ENCODE measurements around the gene ZNF335. TPM values are rescaled to one million over a fixed set of nuclear protein-coding genes. Genes with fewer than 3 reads are reported as not detected.

ZNF335 gene
- polyA plus RNA-seq, 1 experiment = 9.9 TPM

DNA sequence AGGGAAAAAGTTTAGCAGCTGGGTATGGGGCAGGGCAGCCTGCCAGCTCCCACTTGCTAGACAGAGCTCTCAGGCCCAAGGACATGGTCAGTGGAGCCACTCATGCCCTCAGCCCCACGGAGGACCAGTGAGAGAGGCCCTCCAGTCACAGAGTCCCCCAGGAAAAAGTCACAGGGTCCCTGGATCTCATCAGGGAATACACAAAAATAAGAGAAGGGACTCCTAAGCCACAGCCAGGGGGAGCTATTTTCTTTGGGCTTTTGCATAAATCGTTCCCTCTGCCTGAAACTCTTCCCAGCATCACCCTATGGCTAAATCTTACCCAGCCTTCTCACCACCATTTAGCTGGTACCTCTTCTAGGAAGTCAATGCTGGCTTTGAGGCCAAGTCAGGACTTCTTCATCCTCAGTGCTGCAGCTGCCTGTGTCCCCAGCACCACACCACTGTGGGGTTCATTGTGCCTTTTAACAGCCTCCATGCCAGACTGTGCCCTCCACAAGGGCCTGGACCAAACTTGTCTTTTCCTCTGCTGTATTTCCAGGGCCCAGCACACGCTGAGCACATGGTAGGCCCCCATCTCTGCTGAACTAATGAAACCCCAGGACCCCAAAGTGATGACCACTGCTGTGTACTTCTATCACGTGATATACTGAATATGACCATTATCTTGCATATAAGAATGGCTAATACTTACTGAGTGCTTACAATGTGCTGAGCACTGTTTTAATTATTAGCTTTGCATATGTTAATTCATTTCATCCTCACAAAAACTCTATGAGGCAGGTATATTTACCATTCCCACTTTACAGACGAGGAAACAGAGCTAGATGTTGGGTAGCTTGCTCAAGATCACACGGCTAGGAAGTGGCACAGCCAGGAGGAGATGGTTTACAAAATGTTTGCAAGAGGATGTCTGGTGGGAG is 2.0 kb downstream of the ZNF335 start:
- POLR2A ChIA-PET = interaction anchor here (0.5 kb wide), 1 partner anchor 621 kb away, joined by 5 read pairs; the partner anchor contains the start of gene SDC4
- TF ChIP-seq, protein P1, sequence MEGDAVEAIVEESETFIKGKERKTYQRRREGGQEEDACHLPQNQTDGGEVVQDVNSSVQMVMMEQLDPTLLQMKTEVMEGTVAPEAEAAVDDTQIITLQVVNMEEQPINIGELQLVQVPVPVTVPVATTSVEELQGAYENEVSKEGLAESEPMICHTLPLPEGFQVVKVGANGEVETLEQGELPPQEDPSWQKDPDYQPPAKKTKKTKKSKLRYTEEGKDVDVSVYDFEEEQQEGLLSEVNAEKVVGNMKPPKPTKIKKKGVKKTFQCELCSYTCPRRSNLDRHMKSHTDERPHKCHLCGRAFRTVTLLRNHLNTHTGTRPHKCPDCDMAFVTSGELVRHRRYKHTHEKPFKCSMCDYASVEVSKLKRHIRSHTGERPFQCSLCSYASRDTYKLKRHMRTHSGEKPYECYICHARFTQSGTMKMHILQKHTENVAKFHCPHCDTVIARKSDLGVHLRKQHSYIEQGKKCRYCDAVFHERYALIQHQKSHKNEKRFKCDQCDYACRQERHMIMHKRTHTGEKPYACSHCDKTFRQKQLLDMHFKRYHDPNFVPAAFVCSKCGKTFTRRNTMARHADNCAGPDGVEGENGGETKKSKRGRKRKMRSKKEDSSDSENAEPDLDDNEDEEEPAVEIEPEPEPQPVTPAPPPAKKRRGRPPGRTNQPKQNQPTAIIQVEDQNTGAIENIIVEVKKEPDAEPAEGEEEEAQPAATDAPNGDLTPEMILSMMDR (IDR thresholded peaks at IDR 0.05; ENCODE audit: insufficient read depth, low read depth, low read length) = peak; percentile 72
- CTCF ChIA-PET = interaction anchor here (0.6 to 7.1 kb wide), 34 partner anchors 10 to 392 kb away, joined by 3 to 64 read pairs (median 4); partner anchors contain the start of genes CTSA, NEURL2, PCIF1 and UBE2C

DNA sequence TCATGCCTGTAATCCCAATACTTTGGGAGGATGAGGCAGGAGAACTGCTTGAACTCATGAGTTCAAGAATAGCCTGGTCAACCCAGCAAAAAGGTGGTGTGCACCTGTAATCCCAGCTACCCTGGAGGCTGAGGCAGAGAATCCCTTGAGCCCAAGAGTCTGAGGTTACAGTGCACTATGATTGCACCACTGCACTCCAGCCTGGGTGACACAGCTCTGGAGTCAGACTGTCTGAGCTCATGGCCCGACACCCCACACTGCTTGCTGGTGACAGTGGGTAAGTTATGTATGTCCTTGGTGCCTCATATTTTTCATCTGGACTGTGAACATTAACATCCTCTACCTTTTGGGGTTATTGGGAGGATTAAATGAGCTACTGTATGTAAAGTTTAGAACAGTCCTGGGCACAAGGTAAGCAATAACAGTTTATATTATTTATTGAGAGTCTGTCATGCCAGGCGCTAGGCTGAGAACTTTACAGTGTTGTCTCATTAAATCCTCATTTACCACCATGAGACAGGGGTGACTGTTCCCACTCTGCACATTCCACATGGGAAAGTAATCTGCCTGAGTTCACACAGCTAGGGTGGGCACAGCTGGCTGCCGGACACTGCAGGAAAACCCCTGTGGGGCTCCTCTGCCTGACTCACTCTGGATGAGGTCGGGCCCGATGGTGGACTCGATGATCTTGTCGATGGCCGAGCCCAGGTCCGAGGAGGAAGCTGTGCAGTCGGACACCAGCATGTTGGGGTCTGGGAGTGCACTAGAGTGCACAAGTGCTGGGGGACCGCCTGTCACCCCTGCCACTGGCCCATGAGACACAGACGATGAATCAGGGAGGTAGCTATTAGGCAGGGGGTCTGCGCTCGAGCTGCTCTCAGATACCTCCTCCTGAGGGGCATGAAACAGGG is 2.9 kb downstream of the ZNF335 start:
- TF ChIP-seq, protein P1 (IDR thresholded peaks at IDR 0.05; ENCODE audit: insufficient read depth, low read depth, low read length) = no peak
- peaks cover 27% of the 10 kb centered on the region for H3K36me3 ChIP-seq (ENCODE audit: control insufficient read depth, insufficient read depth, low read length)
- no peak overlapping the region for H3K4me3 ChIP-seq (ENCODE audit: low read depth, low read length)
- CTCF ChIA-PET = interaction anchor here (0.6 to 7.1 kb wide), 31 partner anchors 9 to 189 kb away, joined by 3 to 64 read pairs (median 5); partner anchors contain the start of genes CTSA, NEURL2, PCIF1 and UBE2C
- no peak for DNase-seq (ENCODE audit: low read depth)
- POLR2A ChIA-PET = interaction anchor here (0.5 kb wide), 1 partner anchor 621 kb away, joined by 5 read pairs; the partner anchor contains the start of gene SDC4
- H3K27me3 ChIP-seq (ENCODE audit: control insufficient read depth, insufficient read depth, low read length) = no peaks in the 10 kb centered on the region

More for the DNA sequence above, 2.0 kb downstream of the ZNF335 start:
- H3K27me3 ChIP-seq (ENCODE audit: control insufficient read depth, insufficient read depth, low read length) = no peaks in the 10 kb centered on the region
- peaks cover 25% of the 10 kb centered on the region for H3K36me3 ChIP-seq (ENCODE audit: control insufficient read depth, insufficient read depth, low read length)
- no peak for DNase-seq (ENCODE audit: low read depth)
- peak overlapping the region; percentile 90 for H3K4me3 ChIP-seq (ENCODE audit: low read depth, low read length)

DNA sequence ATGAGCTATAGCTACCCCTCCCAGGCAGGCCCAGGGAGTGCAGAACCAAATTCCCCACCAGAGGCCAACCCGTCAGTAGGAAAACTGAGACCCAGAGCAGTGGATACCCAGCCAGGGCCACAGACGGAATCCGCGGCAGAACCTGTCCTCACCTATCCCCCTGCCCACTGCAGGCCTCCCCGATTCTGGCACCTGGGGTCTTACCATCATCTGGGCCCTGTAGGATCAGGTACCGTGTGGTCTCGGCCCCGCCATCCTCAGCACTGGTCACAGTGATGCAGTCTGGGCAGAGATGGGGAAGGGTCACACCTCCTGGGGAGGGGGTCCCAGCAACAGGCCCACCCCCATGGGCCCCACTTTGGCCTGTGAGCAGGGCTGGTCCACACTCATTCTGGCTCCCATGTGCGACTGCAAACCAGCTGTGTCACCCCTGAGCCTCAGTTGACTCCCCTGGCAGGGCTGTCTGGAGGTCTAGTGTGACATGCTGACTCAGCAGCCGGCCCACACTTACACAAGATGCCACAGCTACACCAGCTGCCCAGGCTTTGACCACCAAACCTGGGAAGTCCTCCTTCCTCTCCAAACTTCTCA is 3.8 kb downstream of the ZNF335 start:
- TF ChIP-seq, protein P1 (IDR thresholded peaks at IDR 0.05; ENCODE audit: insufficient read depth, low read depth, low read length) = no peak
- H3K4me3 ChIP-seq (ENCODE audit: low read depth, low read length) = no peak overlapping the region
- H3K27me3 ChIP-seq (ENCODE audit: control insufficient read depth, insufficient read depth, low read length) = no peaks in the 10 kb centered on the region
- POLR2A ChIA-PET = no interaction called here
- CTCF ChIA-PET = interaction anchor here (1.1 to 7.1 kb wide), 9 partner anchors 8 to 188 kb away, joined by 3 to 64 read pairs (median 5); no protein-coding TSS in a partner anchor
- no peak for DNase-seq (ENCODE audit: low read depth)
- peaks cover 34% of the 10 kb centered on the region for H3K36me3 ChIP-seq (ENCODE audit: control insufficient read depth, insufficient read depth, low read length)

DNA sequence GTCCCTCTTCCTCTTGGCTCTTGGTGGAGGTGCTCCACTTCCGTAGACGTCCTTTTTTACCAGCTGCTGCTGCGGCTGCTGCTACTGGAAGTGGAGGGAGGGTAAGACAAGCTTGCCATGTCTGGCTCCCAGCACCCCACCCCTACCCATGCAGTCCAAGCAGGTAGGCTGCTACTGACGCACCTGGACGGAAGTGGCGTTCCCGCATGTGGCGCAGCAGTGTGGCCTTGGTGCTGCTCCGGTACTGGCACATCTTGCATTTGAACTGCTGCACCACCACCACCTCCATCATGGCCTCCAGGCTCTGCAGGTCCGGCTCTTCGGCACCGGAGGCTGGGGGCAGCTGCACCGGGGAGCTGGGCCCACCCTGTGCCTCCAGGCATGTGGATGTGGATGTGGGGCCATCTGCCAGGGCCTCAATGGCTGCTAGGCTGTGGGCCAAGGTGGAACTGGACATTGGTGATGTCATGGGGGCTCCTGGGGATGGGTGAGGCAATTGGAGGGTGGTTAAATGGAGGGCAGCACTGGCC is 4.4 kb downstream of the ZNF335 start:
- ChIA-PET CTCF (interaction anchor here (1.0 to 5.0 kb wide), 4 partner anchors 8 to 167 kb away, joined by 3 to 48 read pairs (median 16); no protein-coding TSS in a partner anchor), POLR2A (no interaction called here)

More for the DNA sequence above, 4.4 kb downstream of the ZNF335 start:
- TF ChIP-seq, protein P1 (IDR thresholded peaks at IDR 0.05; ENCODE audit: insufficient read depth, low read depth, low read length) = no peak
- no peak for DNase-seq (ENCODE audit: low read depth)
- Histone ChIP-seq H3K4me3 (ENCODE audit: low read depth, low read length) (no peak overlapping the region), H3K36me3 (ENCODE audit: control insufficient read depth, insufficient read depth, low read length) (peaks cover 35% of the 10 kb centered on the region), H3K27me3 (ENCODE audit: control insufficient read depth, insufficient read depth, low read length) (no peaks in the 10 kb centered on the region)
